ENCODE measurements around the gene IL3RA.
"Not testable (repeated sequence)": the region's sequence is repeated elsewhere in the genome, so short reads cannot be mapped to it uniquely, and the experiment has no call there.

The IL3RA gene

DNA sequence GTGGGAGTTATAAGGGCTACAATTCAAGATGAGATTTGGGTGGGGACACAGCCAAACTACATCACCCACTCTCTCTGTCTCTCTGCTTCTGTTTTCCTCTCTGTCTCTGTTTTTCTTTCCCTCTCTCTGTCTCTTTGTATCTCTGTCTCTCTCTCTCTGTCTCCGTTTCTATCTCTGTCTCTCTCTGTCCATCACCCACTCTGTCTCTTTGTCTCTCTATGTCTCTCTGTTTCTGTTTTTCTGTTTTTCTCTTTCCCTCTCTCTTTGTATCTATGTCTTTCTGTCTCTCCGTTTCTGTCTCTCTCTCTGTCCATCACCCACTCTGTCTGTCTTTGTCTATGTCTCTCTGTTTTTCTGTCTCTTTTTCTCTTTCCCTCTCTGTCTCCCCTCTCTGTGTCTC lies 25.3 kb downstream of the IL3RA start:
- no peak for DNase-seq (ENCODE audit: low read depth)
- TF ChIP-seq, protein P1, sequence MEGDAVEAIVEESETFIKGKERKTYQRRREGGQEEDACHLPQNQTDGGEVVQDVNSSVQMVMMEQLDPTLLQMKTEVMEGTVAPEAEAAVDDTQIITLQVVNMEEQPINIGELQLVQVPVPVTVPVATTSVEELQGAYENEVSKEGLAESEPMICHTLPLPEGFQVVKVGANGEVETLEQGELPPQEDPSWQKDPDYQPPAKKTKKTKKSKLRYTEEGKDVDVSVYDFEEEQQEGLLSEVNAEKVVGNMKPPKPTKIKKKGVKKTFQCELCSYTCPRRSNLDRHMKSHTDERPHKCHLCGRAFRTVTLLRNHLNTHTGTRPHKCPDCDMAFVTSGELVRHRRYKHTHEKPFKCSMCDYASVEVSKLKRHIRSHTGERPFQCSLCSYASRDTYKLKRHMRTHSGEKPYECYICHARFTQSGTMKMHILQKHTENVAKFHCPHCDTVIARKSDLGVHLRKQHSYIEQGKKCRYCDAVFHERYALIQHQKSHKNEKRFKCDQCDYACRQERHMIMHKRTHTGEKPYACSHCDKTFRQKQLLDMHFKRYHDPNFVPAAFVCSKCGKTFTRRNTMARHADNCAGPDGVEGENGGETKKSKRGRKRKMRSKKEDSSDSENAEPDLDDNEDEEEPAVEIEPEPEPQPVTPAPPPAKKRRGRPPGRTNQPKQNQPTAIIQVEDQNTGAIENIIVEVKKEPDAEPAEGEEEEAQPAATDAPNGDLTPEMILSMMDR (conservative IDR thresholded peaks at IDR 0.05; ENCODE audit: low read depth, low read length): no peak
- no peak overlapping the region for H3K4me3 ChIP-seq (ENCODE audit: low read length)

DNA sequence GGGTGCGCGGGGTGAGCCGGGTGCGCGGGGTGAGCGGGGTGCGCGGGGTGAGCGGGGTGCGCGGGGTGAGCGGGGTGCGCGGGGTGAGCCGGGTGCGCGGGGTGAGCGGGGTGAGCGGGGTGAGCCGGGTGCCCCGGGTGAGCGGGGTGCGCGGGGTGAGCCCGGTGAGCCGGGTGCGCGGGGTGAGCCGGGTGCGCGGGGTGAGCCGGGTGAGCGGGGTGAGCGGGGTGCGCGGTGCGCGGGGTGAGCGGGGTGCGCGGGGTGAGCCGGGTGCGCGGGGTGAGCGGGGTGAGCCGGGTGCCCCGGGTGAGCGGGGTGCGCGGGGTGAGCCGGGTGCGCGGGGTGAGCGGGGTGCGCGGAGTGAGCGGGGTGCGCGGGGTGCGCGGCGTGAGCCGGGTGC lies 29.8 kb downstream of the IL3RA start:
- H3K4me3 ChIP-seq (ENCODE audit: low read length): not testable (repeated sequence)

DNA sequence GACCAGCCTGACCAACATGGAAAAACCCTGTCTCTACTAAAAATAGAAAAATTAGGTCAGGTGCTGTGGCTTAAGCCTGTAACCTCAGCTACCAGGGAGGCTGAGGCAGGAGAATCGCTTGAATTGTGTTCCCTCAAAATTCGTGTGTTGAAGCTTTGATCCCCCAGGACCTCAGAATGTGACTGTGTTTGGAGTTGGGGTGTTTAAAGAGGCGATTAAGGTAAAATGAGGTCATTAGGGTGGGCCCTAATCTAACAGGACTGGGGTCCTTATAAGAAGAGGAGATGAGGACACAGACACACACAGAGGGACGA lies 31.8 kb downstream of the IL3RA start:
- no peak for DNase-seq (ENCODE audit: low read depth)
- no peak overlapping the region for H3K4me3 ChIP-seq (ENCODE audit: low read length)
- TF ChIP-seq, protein P1 (conservative IDR thresholded peaks at IDR 0.05; ENCODE audit: low read depth, low read length): no peak

More for the DNA sequence above, 29.8 kb downstream of the IL3RA start:
- DNase-seq (ENCODE audit: low read depth): not testable (repeated sequence)

DNA sequence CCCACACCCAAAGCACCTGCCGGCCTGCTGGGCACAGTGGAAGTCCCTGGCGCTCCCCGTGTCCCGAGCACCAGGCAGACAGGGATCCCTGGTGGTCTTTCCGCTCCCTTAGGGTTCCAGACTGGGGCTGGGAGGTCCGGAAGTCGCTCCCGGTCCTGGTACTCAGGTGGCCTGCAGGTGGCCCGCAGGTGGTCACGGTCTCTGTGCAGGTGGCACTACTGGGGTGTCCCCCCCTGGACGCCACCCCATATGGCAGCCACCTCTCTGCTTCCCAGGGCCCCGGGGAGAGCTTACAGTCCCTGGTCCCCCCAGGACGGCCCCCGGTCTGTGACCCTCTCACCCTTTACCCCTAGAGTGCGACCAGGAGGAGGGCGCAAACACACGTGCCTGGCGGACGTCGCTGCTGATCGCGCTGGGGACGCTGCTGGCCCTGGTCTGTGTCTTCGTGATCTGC lies 41.7 kb downstream of the IL3RA start:
- no peak overlapping the region for H3K4me3 ChIP-seq (ENCODE audit: low read length)
- TF ChIP-seq, protein P1 (conservative IDR thresholded peaks at IDR 0.05; ENCODE audit: low read depth, low read length): no peak
- no peak for DNase-seq (ENCODE audit: low read depth)

DNA sequence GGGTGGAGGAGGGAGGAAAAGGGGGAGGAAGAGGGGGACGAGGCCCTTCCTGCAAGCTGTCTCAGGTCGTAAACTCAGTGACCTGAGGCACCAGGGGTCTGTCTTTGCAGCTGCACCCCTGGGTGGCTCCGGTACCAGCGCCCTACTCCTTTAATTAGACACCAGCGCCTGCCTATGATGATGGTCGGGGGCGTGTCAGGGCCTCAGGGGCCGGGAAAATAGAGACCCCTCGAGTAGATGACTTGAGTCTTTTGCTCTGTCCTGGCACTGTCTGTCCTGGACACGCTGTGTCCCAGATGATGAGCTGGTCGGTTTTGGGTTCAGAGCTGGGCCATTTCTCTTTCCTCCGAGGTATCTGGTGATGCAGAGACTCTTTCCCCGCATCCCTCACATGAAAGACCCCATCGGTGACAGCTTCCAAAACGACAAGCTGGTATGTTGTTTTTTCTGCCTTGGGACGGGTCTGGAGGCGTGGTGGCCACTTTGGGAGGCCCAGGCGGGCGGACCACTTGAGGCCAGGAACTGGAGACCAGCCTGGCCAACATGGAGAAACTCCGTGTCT lies 44.2 kb downstream of the IL3RA start:
- DNase-seq (ENCODE audit: low read depth): no peak
- TF ChIP-seq, protein P1 (conservative IDR thresholded peaks at IDR 0.05; ENCODE audit: low read depth, low read length): no peak
- no peak overlapping the region for H3K4me3 ChIP-seq (ENCODE audit: low read length)

DNA sequence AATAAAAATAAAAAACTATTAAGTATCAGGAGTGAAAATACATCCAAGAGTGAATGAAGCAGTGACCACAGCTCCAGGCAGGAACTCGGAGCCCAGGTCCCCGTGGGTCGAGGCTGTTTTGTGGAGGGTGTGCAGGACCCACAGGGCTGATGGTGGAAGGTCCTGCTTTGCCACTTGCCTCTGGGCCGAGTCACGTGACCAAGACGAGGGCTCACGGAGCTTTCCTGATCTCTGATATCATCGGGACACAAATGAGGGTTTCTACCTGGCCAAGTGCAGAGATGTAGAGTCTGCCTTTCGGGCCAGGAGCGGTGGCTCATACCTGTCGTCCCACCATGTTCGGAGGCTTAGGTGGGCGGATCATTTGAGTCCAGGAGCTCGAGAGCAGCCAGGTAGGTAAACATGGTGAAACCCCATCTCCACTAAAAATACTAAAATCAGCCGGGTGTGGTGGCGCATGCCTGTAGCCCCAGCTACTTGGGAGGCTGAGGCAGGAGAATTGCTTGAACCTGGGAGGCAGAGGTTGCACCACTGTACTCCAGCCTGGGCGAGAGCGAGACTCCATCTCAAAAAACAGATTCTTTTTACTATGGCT lies 48.2 kb downstream of the IL3RA start:
- no peak overlapping the region for H3K4me3 ChIP-seq (ENCODE audit: low read length)
- TF ChIP-seq, protein P1 (conservative IDR thresholded peaks at IDR 0.05; ENCODE audit: low read depth, low read length): no peak
- no peak for DNase-seq (ENCODE audit: low read depth)

DNA sequence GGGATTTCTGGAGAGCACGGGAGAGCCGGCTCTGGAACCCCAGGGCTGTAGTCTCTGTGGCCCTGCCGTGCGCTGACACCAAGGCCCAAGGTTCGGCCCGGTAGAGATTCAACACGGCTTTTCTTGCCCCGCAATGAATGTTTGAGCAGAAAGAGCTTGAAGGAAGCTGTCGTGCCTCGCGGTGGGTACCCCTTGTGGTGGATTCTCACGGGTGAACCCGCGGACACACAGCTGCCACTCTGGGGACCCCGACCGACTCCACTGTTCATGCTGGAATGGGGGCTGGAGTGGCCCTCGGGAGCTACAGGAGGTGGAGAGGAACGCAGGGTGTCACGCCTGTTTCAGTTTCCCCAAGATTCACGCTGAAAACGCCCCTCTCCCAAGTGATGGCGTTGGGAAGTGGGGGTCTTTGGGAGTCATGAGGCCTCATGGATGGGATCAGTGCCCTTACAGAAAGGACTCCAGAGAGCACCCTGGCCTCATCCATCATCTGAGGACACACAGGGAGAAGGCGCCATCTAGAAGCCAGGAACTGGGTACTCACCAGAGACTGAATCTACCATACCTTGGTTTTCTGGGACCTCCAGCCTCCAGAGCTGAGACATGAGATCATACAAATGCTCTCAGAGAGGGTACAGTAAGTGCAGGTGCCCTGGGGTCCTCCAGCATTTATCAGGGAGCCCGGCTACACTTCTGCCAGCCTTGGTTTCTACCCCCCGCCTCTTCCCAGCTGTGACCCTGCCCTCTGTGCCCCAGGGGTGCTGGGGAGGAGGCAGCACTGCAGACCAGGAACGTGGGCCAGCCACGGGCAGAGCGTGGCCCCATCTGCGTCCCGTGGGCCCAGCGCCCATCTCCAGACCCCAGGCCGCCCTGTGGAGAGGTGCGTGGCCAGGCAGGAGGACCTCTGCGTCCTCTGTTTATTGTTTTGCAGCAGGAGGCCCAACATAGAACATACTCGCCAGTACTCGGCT lies 49.0 kb downstream of the IL3RA start:
- DNase-seq (ENCODE audit: low read depth): no peak

More for the DNA sequence above, 49.0 kb downstream of the IL3RA start:
- TF ChIP-seq, protein P1 (conservative IDR thresholded peaks at IDR 0.05; ENCODE audit: low read depth, low read length): no peak
- H3K4me3 ChIP-seq (ENCODE audit: low read length): no peak overlapping the region
